ENCODE results near the gene GGCX. TPM values are rescaled to one million over a fixed set of nuclear protein-coding genes. Genes with fewer than 3 reads are reported as not detected.

Gene GGCX
- total and polyA plus RNA-seq, 9 of the 15 experiments (the other 6 are each of a cell fraction or from before 2014, with no cell fraction given): 14.4 to 47.1 (median 28.1) TPM

DNA sequence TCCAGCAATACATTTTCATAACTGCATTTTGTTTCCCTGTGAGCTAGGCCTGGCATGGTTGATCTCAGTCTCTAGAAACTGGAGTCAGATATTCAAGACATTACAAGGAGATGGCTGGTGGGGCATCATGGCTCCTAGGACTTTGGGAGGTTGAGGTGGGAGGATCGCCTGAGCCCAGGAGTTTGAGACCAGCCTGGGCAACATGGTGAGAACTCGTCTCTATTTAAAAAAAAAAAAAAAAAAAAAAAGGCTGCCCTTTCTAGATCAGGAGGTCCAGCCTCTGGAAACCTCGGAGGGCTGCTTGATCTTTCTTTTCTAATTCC is 15.7 kb upstream of the GGCX start:
- in situ Hi-C loops (cut with MboI): no loop called here
- ATAC-seq: no peak
- Histone ChIP-seq H3K4me1 (replicated peaks in 1 of 2; ENCODE audit: control insufficient read depth in 2 of 2, insufficient read depth in 2 of 2, low read length in 2 of 2) (peaks cover 19 to 30% of the 10 kb centered on the region in 2 experiments), H3K9me1 (ENCODE audit: control insufficient read depth, insufficient read depth, low read length) (no peaks in the 10 kb centered on the region), H3K27ac (ENCODE audit: extremely low read depth, low read depth, low read length) (peak overlapping the region; percentile 81; the same call in 2 of the 3 replicates), H3K9ac (ENCODE audit: insufficient read depth in 1 of 2, low read depth in 2 of 2, low read length in 2 of 2) (peak overlapping the region in 1 of 2 experiments; percentile 77; a peak in 3 of 4 replicates), H3K36me3 (ENCODE audit: control insufficient read depth, insufficient read depth, low read length) (peaks cover 17% of the 10 kb centered on the region; the same call in 2 of the 3 replicates), H3K4me2 (ENCODE audit: insufficient read depth, low read length) (peak overlapping the region; percentile 87), H3K9me3 (replicated peaks; ENCODE audit: control insufficient read depth, insufficient read depth, low read depth, low read length) (no peaks in the 10 kb centered on the region), H2AFZ (ENCODE audit: low read depth, low read length) (peak overlapping the region; percentile 90), H3K79me2 (ENCODE audit: control insufficient read depth, insufficient read depth, low read length) (peaks cover 30% of the 10 kb centered on the region), H4K20me1 (replicated peaks; ENCODE audit: control insufficient read depth, insufficient read depth, low read length) (no peaks in the 10 kb centered on the region), H3K27me3 (ENCODE audit: control insufficient read depth in 2 of 2, insufficient read depth in 2 of 2, low read length in 2 of 2) (no peaks in the 10 kb centered on the region), H3K4me3 (peak overlapping the region; percentile 48; the same call in 1 of the 2 replicates)
- no peak for FAIRE-seq
- TF ChIP-seq GATAD2A (IDR thresholded peaks at IDR 0.05): no peak
- TF ChIP-seq ADNP (tag; IDR thresholded peaks at IDR 0.05): no peak
- TF ChIP-seq ZNF384 (IDR thresholded peaks at IDR 0.05; ENCODE audit: low read depth, low read length): 0 out of 2 replicates have a peak, but pooled peaks have one; percentile 31
- no peak for TF ChIP-seq BCL6 (CRISPR knock-in tag; IDR thresholded peaks at IDR 0.05)
- TF ChIP-seq ZKSCAN8 (CRISPR knock-in tag; IDR thresholded peaks at IDR 0.05): 0 out of 2 replicates have a peak, but pooled peaks have one; percentile 8
- ChIA-PET CTCF (ENCODE audit: low intra/inter-chr PET ratio) (interaction anchor here (0.6 kb wide), 1 partner anchor 11 kb away, joined by 4 read pairs; no protein-coding TSS in a partner anchor), POLR2A (interaction anchor here (0.6 to 3.8 kb wide), 13 partner anchors 7 to 177 kb away, joined by 3 to 23 read pairs (median 4); partner anchors contain the start of genes GGCX, RNF181 and SH2D6)
- BruUV-seq (replicated peaks): no TSS peak
- intact Hi-C loops (cut with micrococcal nuclease): loop anchor here (5.0 kb wide), 1 partner anchor 35 kb away; the partner anchor contains the start of gene C2orf68
- DNase-seq (ENCODE audit: extremely low read depth in 1 of 4, low spot score in 3 of 4): no peak
- WGBS (ENCODE audit: insufficient coverage, low coverage, missing lambda C conversion rate): 20% methylated on average over 3 of the region's 3 CpGs

- Histone ChIP-seq H4K20me1 (replicated peaks; ENCODE audit: control insufficient read depth, insufficient read depth, low read length) (no peaks in the 10 kb centered on the region), H3K9ac (ENCODE audit: insufficient read depth in 1 of 2, low read depth in 2 of 2, low read length in 2 of 2) (no peak overlapping the region), H3K27ac (ENCODE audit: extremely low read depth, low read depth, low read length) (no peak overlapping the region), H2AFZ (ENCODE audit: low read depth, low read length) (no peak overlapping the region), H3K4me2 (ENCODE audit: insufficient read depth, low read length) (no peak overlapping the region), H3K9me3 (replicated peaks; ENCODE audit: control insufficient read depth, insufficient read depth, low read depth, low read length) (no peaks in the 10 kb centered on the region), H3K27me3 (ENCODE audit: control insufficient read depth in 2 of 2, insufficient read depth in 2 of 2, low read length in 2 of 2) (no peaks in the 10 kb centered on the region), H3K4me1 (replicated peaks in 1 of 2; ENCODE audit: control insufficient read depth in 2 of 2, insufficient read depth in 2 of 2, low read length in 2 of 2) (peaks cover 16 to 30% of the 10 kb centered on the region in 2 experiments), H3K79me2 (ENCODE audit: control insufficient read depth, insufficient read depth, low read length) (peaks cover 30% of the 10 kb centered on the region), H3K36me3 (ENCODE audit: control insufficient read depth, insufficient read depth, low read length) (peaks cover 6% of the 10 kb centered on the region; the same call in 1 of the 3 replicates), H3K9me1 (ENCODE audit: control insufficient read depth, insufficient read depth, low read length) (no peaks in the 10 kb centered on the region), H3K4me3 (no peak overlapping the region)
- ChIA-PET POLR2A (interaction anchor here (1.0 to 1.2 kb wide), 2 partner anchors 14 to 40 kb away, joined by 3 to 4 read pairs; partner anchors contain the start of genes GGCX and USP39), CTCF (ENCODE audit: low intra/inter-chr PET ratio) (no interaction called here)
- WGBS (ENCODE audit: insufficient coverage, low coverage, missing lambda C conversion rate): 73% methylated on average over 8 of the region's 8 CpGs
- DNase-seq (ENCODE audit: extremely low read depth in 1 of 4, low spot score in 3 of 4) (no peak), ATAC-seq (no peak), FAIRE-seq (no peak)
- no TSS peak for BruUV-seq (replicated peaks)
- in situ Hi-C loops (cut with MboI) (no loop called here), intact Hi-C loops (cut with micrococcal nuclease) (loop anchor here (5.0 kb wide), 1 partner anchor 37 kb away; the partner anchor contains the start of gene C2orf68)
- TF ChIP-seq ZNF780A (CRISPR knock-in tag; IDR thresholded peaks at IDR 0.05): no peak
- TF ChIP-seq PTRF (tag; IDR thresholded peaks at IDR 0.05): no peak
- no peak for TF ChIP-seq ZNF589 (CRISPR knock-in tag; IDR thresholded peaks at IDR 0.05; ENCODE audit: low read depth)
- no peak for TF ChIP-seq PHF8 (IDR thresholded peaks at IDR 0.05; ENCODE audit: borderline replicate concordance, low read length)
- TF ChIP-seq BRD4 (IDR thresholded peaks at IDR 0.05): no peak
- TF ChIP-seq MYC (IDR thresholded peaks at IDR 0.05; ENCODE audit: low read depth, low read length): no peak
- no peak for TF ChIP-seq MYC (CRISPR knock-in tag; IDR thresholded peaks at IDR 0.05; ENCODE audit: borderline replicate concordance, low read depth)
- TF ChIP-seq ZC3H8 (IDR thresholded peaks at IDR 0.05): no peak
- TF ChIP-seq SAP30 (IDR thresholded peaks at IDR 0.05; ENCODE audit: borderline replicate concordance, insufficient read depth, low read depth, low read length, poor library complexity, severe bottlenecking): no peak
- no peak for TF ChIP-seq SREBF1 (IDR thresholded peaks at IDR 0.05; ENCODE audit: borderline replicate concordance, low read depth, low read length)
- TF ChIP-seq MNT (conservative IDR thresholded peaks at IDR 0.05): no peak
- TF ChIP-seq ZKSCAN8 (CRISPR knock-in tag; IDR thresholded peaks at IDR 0.05): no peak
These were observed 14.4 kb upstream of the GGCX start for GRCh38 chr2:85575739-85576138.

All from K562 (cell line).